Spleen (tissue), 11 donors: ENCODE measurements around the gene PEX1. TPM values are rescaled to one million over a fixed set of nuclear protein-coding genes. Genes with fewer than 3 reads are reported as not detected.

Experiments used
- DNase-seq: peaks from one replicate; pipeline ENCODE4 v3.0.0-alpha.2; 2020
- H3K27ac ChIP-seq, 8 donors: fragments of 200-600 bp; sonication (generic) in 7 of 8; 1 replicate in 4 of 8; 2 replicates in 4 of 8; pipeline versions ENCODE4 v1.5.0 to v1.8.0; 2016 to 2021; ENCODE audit warnings: inconsistent platforms in 4 of 8, mild to moderate bottlenecking in 4 of 8, moderate library complexity in 1 of 8
- H3K27me3 ChIP-seq, 7 donors: fragments of 200-600 bp; sonication (generic) in 6 of 7; replicated peaks in 1 of 7; 1 replicate in 4 of 7; 2 replicates in 3 of 7; pipeline versions ENCODE4 v1.5.0 to v1.8.0; 2016 to 2021; ENCODE audit warnings: inconsistent platforms in 3 of 7, mild to moderate bottlenecking in 1 of 7
- H3K36me3 ChIP-seq, 6 donors: fragments of 200-600 bp; sonication (generic) in 5 of 6; 1 replicate in 4 of 6; 2 replicates in 2 of 6; pipeline versions ENCODE4 v1.5.0 to v1.8.0; 2016 to 2021; ENCODE audit warnings: inconsistent platforms in 2 of 6
- H3K4me1 ChIP-seq, 6 donors: fragments of 200-600 bp; sonication (generic) in 5 of 6; 1 replicate in 3 of 6; 2 replicates in 3 of 6; pipeline versions ENCODE4 v1.5.0 to v1.8.0; 2016 to 2021; ENCODE audit warnings: inconsistent platforms in 3 of 6
- H3K4me3 ChIP-seq, 8 donors: fragments of 200-600 bp; sonication (generic) in 7 of 8; 1 replicate in 4 of 8; 2 replicates in 4 of 8; pipeline versions ENCODE4 v1.5.0 to v1.8.0; 2016 to 2021; ENCODE audit warnings: inconsistent platforms in 4 of 8, mild to moderate bottlenecking in 4 of 8, moderate library complexity in 2 of 8
- H3K9me3 ChIP-seq, 8 donors: fragments of 200-600 bp; sonication (generic) in 7 of 8; 1 replicate in 4 of 8; 2 replicates in 4 of 8; pipeline versions ENCODE4 v1.5.0 to v1.8.0; 2016 to 2021; ENCODE audit warnings: inconsistent platforms in 4 of 8
- CTCF ChIP-seq, 11 experiments: fragments of 200-600 bp in 7 of 11; fragments of 450-650 bp in 4 of 11; sonication (generic) in 4 of 11; IDR thresholded peaks in 8 of 11; conservative IDR thresholded peaks in 3 of 11; 1 replicate in 7 of 11; 2 replicates in 4 of 11; pipeline versions ENCODE4 v1.4.0 to v1.8.0; 2016 to 2021; ENCODE audit warnings: antibody characterized with exemption in 11 of 11, inconsistent platforms in 4 of 11, mild to moderate bottlenecking in 1 of 11
- POLR2A ChIP-seq, 3 donors: fragments of 450-650 bp; IDR thresholded peaks; one replicate each; pipeline ENCODE4 v1.5.1; 2017; ENCODE audit warnings: antibody characterized with exemption in 3 of 3, mild to moderate bottlenecking in 1 of 3
- POLR2AphosphoS5 ChIP-seq, 3 donors: sonication (generic); formaldehyde crosslinking; IDR thresholded peaks; one replicate each; pipeline ENCODE4 v1.5.1; 2017; ENCODE audit warnings: antibody characterized with exemption in 3 of 3
- WGBS, 5 donors: extraction: QIAGEN DNeasy Blood & Tissue Kit in 3 of 5; methylation state at CpG; one replicate each; pipeline versions ENCODE4 v1.1.5 to v1.1.7; 2013 to 2018; 5-methylcytosine and 5-hydroxymethylcytosine counted together
- intact Hi-C: fragments of 100-400 bp; cut with DNase I; formaldehyde crosslinking; loops from one replicate; pipeline ENCODE4 v1.15.0; 2023; ENCODE audit warnings: low total_unique reads
- polyA plus RNA-seq, 3 donors: library from polyadenylated mRNA; stranded (reverse); fragments of 200-250 nt; gene quantifications; one replicate each; pipeline ENCODE4 v1.2.1, GENCODE V29; 2013
- total RNA-seq, 7 donors: library from RNA; depleted of rRNA in 3 of 7; stranded (reverse); fragments of >200 nt in 3 of 7; fragmentation: NEBNext Ultra II Directional in 4 of 7; extraction: Animal tissue kit (Norgen Biotek cat#: 25700) in 4 of 7; gene quantifications; one replicate each; pipeline versions ENCODE4 v1.1.0 to v1.2.1, GENCODE V29; 2016 to 2021
- donor health status: healthy with polysubstance abuse.
- donor health status: DM: no; HTN: no; CAD: no; lungs with moderate emphysema.
- donor health status: DM: no; HTN: no; CAD: no.
- donor health status: Bipolar disorder and iron deficiency.
- donor health status: healthy.
- donor health status: DM: no; HTN: no; CAD: no.
- donor health status: DM: yes; HTN: yes; CAD: no.

The PEX1 gene
- total and polyA plus RNA-seq, 10 donors, result 13.1 to 37.4 (median 21.0) TPM

GRCh38 chr7:92460510-92460909 is 67.8 kb downstream of the PEX1 start:
- DNase-seq, result no peak
- H3K27ac ChIP-seq, result no peak overlapping the region
- H3K9me3 ChIP-seq, result no peaks in the 10 kb centered on the region
- no peak for TF ChIP-seq POLR2AphosphoS5 (IDR thresholded peaks at IDR 0.05)
- no peaks in the 10 kb centered on the region for H3K27me3 ChIP-seq
- peaks cover 0 to 60% (median 31%) of the 10 kb centered on the region in 6 donors for H3K36me3 ChIP-seq
- H3K4me3 ChIP-seq, result no peak overlapping the region
- no peaks in the 10 kb centered on the region for H3K4me1 ChIP-seq
- intact Hi-C loops, result no loop called here
- 89 to 96% (median 92%) methylated on average over 4 of the region's 4 CpGs for WGBS, 5 donors

DNA sequence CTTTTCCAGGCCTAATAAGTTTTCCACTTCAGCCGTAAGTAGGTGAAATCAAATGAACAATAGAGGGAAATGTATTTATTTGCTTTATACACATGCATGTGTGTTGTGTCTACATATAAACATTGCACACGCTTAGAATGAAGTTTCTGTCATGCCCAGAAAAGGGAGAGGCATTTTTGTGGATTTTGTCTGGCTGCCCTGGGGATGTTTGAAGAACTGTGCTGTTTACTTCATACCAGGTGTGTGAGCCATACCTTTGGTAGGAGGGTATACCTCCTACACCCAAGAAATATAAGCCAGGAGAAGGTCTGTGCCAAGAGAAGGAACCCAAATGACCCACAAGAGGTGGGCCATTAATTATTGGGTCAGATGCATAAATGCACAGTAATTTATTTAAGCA is 68.2 kb downstream of the PEX1 start:
- DNase-seq, result no peak
- Histone ChIP-seq H3K27me3 (no peaks in the 10 kb centered on the region), H3K36me3 (peaks cover 0 to 60% (median 35%) of the 10 kb centered on the region in 6 donors), H3K27ac (no peak overlapping the region), H3K9me3 (no peaks in the 10 kb centered on the region), H3K4me3 (no peak overlapping the region), H3K4me1 (no peaks in the 10 kb centered on the region)
- TF ChIP-seq POLR2AphosphoS5 (IDR thresholded peaks at IDR 0.05), result no peak
- TF ChIP-seq POLR2A (IDR thresholded peaks at IDR 0.05), result no peak
- TF ChIP-seq CTCF (IDR thresholded peaks at IDR 0.05 in 8 of 11, conservative IDR thresholded peaks at IDR 0.05 in 3 of 11), result no peak
- intact Hi-C loops, result no loop called here
- WGBS, 5 donors, result 90 to 96% (median 93%) methylated on average over 2 of the region's 2 CpGs

GRCh38 chr7:92456236-92456635 is 72.1 kb downstream of the PEX1 start:
- Histone ChIP-seq H3K4me1 (no peaks in the 10 kb centered on the region), H3K27me3 (no peaks in the 10 kb centered on the region), H3K36me3 (peaks cover 0 to 80% (median 64%) of the 10 kb centered on the region in 6 donors), H3K9me3 (no peaks in the 10 kb centered on the region), H3K4me3 (no peak overlapping the region), H3K27ac (no peak overlapping the region)
- 80 to 96% (median 95%) methylated on average over 2 of the region's 2 CpGs for WGBS, 5 donors
- TF ChIP-seq CTCF (IDR thresholded peaks at IDR 0.05 in 8 of 11, conservative IDR thresholded peaks at IDR 0.05 in 3 of 11) (no peak), POLR2A (IDR thresholded peaks at IDR 0.05) (no peak), POLR2AphosphoS5 (IDR thresholded peaks at IDR 0.05) (no peak)
- intact Hi-C loops, result no loop called here
- DNase-seq, result no peak

- Histone ChIP-seq H3K4me3 (no peak overlapping the region), H3K27me3 (no peaks in the 10 kb centered on the region), H3K4me1 (peaks cover 4 to 27% (median 20%) of the 10 kb centered on the region in 6 donors), H3K36me3 (peaks cover 0 to 75% (median 59%) of the 10 kb centered on the region in 6 donors), H3K9me3 (no peaks in the 10 kb centered on the region), H3K27ac (no peak overlapping the region)
- intact Hi-C loops, result no loop called here
- WGBS, 5 donors, result 93 to 100% (median 97%) methylated on average over 2 of the region's 2 CpGs
- TF ChIP-seq POLR2A (IDR thresholded peaks at IDR 0.05) (no peak), CTCF (IDR thresholded peaks at IDR 0.05 in 8 of 11, conservative IDR thresholded peaks at IDR 0.05 in 3 of 11) (no peak), POLR2AphosphoS5 (IDR thresholded peaks at IDR 0.05) (no peak)
- no peak for DNase-seq
Observed at GRCh38 chr7:92451645-92452044, 76.7 kb downstream of the PEX1 start.
